Retina (tissue), 1 donor: ENCODE results near the gene RUFY3.
A peak's percentile ranks its signal among the peaks of the same experiment; 100 is the strongest.
"Not testable (repeated sequence)": the region's sequence is repeated elsewhere in the genome, so short reads cannot be mapped to it uniquely, and the experiment has no call there.

Experiments
- DNase-seq: peaks from one replicate; pipeline ENCODE4 v3.0.0-alpha.2; 2016

Gene RUFY3

DNA sequence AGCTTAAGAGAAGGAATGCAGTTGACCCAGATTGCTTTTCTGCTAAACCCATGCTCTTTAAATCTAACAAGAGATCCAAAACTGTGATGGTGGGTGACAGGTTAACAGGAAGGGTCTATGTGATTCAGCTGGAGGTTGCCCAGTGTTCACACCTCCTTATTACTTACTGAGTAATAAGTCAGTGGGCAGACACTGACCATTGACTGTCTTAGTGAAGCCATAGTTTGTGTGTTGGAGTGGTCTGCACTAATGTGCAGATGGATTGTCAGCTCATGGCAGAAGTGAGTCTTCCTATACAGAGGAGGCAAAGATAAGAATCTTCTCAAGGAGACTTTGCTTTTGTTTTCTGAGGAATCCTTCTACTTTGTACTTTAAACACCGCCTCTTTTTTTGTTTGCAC lies 15.2 kb upstream of the RUFY3 start:
- DNase-seq: peak; percentile 32

DNA sequence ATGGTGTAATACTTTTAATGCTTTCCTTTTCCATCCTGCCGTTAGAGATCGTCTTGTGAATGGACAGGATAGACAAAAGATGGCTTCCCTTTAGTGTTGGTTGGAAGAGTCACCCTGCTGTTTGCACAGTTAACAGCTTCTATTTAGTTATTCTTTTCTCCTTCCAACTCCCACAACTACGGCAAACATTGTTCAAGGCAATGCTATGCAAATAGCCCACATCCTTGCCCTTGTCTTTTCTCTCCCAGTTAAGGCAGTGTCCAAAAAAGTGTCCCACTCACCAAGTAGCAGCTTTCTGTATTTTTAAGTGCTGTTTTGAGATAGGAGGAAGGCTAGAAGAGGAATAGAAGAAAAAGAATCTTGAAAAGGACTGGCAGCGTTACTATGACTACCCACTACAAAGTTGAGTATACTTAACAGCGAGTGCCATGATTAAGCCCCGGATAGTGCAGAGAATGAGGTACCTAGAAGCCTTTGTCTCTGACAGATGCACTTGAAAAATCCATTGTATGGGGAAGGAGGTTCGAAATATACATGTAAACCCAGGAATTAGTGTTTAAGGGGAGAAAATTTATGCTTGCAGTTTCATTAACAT lies 12.1 kb upstream of the RUFY3 start:
- no peak for DNase-seq

DNA sequence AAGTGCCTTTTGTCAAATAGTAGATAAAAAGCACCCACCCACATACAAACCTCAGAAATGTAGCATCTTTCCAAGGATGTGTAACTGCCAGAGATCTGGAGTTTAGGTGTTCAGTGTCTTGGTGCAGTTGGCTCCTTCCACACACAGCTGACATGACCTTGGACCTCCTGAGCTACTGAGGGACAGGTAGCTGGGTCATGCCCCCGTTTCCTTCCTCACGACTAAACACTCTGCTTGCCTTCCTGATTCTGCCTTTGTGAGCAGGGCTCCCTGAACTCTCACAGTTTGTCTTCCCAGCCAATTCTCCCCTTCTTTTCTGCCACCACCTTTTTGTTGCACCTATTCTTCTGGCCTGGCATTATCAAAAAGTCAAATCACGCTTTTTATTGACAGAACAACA lies 10.2 kb upstream of the RUFY3 start:
- no peak for DNase-seq

DNA sequence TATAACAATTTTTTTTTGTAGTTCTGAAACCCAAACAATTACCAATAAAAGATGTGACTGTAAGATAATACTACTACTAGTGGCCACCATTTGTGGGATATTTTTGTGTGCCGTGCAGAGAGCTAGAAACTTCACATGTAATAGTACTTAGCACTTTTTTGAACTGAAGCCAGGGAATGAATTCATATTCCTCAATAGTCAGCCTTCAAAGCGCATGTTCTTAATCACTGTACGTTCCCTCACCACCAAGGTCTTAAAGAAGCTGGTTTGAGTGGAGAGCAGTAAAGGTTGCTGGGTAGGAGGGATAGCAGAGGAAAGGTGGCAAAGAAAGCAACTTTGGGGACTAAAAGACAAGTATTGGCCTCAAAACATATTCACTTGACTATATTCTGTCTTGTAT lies 9.6 kb upstream of the RUFY3 start:
- no peak for DNase-seq

DNA sequence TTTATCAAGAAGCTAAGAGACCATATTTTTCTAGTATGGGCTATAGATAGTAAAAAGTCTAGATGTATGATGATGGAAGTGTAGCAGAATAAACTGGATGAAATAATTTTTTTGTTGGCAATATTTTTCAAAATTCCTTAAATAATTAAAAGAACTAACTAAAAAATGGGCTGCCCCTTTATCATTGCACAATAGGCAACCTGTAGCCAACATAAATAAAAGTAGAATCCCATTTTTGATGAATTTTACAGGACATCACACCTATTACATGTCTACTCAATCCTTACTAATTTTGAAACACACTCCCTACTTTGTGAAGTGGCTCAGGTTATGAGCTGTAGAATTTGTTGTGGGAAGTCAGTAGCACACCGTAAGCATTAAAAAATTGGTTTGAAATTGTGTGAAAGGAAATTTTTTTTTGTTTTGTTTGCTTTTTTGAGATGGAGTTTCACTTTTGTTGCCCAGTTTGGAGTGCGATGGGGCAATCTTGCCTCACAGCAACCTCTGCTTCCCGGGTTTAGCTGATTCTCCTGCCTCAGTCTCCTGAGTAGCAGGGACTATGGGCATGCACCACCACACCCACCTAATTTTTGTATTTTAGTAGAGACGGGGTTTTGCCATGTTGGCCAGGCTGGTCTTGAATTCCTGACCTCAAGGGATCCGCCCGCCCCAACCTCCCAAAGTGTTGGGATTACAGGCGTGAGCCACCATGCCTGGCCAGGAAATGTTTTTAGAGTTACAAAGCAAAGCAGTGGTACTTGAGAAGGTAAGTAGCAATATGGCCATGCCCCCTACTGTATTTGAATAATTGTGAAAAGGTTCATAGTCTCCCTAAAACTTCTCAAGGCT lies 8.9 kb upstream of the RUFY3 start:
- DNase-seq: no peak

DNA sequence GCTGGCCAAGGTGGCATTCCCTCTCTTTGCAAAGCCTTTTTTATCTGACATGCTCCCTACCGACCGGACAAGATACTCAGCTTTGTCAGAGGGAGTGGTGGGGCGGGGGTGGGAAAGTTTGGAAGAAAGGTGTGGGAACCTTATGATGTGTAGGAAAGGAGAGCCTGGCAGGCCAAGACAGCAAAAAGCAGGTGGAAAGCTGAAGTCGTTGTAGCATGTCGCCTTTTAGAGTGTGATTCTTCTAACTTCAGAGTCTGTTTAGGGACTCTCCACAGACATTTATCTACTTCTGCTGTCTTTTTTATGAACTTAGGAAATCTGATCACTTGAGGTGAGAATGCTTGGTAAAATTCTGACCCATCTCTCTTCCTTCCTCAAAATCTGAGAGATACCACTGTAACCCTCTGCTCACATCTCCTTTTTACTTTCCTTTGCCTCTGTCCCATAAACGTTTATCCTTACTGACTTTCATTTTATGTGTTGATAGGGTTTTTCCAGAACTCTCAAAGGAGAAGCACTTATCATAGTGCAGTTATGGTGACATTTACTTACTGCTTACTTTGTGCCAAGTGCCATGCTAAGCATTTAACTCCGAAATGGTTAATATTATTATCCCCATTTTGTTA lies 8.2 kb upstream of the RUFY3 start:
- no peak for DNase-seq

DNA sequence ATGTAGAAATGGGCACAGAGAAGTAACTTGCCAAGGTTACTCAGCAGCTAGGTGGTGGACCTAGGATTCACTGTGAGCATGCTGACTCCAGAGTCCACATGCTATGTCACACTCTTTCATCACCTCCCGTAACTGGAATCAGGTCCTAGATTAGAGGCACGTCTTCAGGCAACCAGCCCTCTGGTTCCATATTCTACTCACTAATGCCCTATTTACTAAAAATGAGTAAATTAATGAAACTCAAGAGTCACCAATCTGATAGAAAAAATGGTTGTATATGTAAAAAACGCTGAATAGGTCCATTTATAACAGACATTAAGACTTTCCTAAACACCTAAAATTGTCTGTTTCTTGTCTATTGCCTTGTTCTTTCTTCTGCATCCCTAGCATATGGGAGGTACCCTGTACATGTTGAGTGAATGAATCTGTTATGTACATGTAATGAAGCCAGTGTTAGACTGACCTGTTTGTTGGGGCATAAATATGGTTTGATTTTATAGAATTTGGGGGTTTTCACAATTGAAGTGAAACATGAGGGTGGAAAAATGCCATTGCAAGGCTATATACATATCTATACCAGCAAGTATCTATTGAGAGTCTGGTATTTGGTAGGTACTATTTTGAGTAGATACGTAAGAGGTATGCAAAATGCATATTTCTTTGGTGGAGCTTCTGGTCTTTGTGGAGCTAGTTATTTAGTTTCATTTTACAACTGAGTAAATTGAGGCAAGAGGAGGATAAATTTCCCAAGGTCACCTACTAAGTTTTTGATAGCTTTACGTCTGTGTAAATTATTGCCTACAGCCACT lies 7.5 kb upstream of the RUFY3 start:
- DNase-seq: no peak

DNA sequence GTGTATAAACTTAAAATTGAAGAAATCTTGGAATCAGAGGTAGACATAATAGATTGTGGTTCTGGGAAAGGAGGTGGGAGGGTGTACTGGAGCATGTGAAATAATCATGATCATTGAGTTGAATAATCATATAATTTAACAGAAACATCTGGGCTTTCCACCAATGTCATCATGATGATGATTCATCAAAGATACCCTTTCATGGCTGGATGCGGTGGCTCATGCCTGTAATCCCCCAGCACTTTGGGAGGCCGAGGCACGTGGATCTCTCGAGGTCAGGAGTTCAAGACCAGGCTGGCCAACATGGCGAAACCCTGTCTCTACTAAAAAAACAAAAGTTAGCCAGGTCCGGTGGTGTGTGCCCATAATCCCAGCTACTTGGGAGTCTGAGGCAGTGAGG lies 6.7 kb upstream of the RUFY3 start:
- DNase-seq: no peak

DNA sequence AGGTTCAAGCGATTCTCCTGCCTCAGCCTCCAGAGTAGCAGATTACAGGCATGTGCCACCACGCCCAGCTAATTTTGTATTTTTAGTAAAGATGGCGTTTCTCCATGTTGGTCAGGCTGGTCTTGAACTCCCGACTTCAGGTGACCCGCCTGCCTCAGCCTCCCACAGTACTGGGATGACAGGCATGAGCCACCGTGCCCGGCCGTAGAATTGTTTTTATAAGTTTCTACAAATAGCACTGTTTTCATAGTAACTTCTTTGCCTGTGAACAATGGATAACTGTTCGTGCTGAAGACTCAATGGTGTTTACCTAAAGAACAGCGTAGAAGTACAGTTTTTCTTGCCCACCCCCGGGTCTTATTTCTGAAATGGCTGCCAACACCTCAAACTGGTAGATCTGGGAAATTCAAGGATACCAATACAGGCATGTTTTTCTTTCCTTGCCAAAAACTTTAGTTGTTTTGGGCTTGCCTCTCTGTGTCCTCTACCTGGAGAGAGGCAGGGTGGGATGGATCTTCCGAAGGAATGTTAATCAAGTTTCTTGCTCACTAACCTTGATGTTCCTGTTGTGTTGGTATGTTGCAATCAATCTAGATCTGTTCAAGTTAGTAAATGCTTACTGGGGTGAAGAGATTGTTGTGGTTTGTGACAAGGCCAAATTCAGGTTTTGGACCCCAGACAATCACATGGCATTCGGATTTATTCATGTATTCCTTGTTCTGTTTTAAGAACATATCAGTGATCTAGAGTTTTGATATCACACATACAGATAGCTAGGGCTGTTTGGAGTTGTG lies 2.8 kb upstream of the RUFY3 start:
- DNase-seq: no peak

DNA sequence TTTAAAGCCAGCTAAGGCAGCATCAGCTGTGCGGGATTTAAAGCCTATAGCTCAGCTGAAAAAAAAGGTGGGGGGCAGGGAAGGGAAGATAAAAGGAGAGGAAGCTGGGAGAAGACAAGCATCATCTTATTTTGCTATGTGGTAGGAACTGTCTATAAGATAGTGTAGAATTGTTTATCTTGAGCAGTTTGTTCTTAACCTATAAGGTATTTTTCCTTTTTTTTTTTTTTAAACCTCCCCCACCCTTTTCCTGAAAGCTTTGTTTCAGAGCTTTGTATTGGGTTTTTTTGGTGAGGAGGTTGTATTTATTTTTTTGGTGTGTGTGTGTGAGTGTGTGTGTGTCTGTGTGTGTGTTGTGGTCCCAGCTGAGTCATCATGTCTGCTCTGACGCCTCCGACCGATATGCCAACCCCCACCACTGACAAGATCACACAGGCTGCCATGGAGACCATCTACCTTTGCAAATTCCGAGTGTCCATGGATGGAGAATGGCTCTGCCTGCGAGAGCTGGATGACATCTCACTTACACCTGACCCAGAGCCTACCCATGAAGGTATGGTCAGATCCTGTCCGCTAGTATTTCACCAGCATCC lies 531 bp downstream of the RUFY3 start:
- DNase-seq: peak; percentile 69

DNA sequence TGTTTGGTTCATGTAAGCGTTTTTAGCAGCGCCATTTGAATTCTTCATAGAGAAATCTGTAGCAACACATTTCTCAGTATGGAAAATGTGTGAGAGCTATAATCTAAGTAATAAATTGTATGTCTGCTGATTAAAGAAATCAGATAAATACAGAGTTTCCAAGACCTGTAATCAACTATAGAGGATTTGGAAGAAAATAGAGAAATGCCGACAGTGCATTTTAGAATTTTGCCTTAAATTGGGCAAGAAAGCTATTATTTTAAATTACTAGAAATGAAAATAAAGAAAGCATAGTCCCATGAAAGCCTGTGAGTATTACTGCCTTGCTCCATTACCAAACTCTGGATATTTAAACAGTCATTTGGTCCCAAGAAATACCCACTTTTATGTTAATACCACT lies 2.7 kb downstream of the RUFY3 start:
- DNase-seq: no peak

DNA sequence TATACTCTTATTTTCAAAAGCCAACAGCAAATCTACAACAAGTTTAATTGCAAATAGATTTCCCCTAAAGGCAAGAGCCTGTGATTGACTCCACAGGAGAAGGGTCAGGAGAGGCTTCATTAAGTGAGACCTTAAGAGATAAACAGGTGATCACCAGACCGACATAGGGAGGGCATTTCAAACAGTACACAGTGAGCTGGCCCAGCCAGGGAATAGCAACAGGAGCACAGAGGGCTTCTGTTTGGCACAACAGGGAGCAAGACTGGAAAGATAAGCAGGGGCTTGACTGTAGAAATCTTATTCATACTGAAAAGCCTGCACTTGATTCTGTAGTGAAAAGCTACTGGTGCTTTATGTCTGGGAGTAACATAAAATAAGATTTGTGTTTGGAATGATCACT lies 3.9 kb downstream of the RUFY3 start:
- no peak for DNase-seq

DNA sequence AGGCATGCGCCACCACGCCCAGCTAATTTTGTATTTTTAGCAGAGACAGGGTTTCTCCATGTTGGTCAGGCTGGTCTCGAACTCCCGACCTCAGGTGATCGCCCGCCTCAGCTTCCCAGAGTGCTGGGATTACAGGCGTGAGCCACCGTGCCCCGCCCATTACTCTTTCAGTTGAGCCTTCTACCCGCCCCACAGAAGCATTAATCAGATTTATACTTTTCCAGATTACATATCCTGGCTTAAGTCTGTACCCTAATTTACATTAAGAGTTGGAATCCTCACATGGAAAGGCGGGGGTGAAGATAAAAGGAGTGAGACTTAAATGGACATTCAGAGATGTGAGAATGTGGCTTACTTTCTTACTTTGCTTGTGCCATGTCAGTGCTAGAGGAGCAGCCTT lies 4.8 kb downstream of the RUFY3 start:
- DNase-seq: not testable (repeated sequence)

DNA sequence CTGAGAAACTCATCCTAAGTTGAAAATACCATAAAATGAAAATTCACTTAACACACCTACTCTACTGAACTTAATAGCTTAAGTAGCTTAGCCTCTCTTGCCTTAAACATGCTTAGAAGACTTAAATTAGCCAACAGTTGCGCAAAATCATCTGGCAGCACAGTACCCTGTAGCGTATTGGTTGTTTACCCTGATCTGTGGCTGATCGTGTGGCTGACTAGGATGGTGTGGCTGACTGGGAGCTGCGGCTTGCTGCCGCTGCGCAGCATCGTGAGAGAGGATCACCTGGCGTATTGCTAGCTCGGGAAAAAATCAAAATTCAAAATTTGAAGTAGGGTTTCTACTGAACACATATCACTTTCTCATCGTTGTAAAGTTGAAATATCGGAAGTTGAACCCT lies 6.3 kb downstream of the RUFY3 start:
- no peak for DNase-seq

DNA sequence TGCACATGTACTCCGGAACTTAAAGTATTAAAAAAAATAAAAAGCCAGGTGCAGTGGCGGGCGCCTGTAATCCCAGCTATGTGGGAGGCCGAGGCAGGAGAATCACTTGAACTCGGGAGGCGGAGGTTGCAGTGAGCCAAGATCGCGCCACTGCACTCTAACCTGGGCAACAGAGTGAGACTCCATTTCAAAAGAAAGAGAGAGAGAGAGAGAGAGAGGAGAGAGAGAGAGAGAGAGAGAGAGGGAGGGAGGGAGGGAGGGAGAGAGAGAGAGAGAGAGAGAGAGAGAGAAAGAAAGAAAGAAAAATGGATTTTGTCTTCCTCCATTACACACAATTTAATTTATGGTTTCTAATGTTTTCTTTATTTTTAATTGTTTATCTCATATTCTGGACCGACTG lies 11.1 kb downstream of the RUFY3 start:
- DNase-seq: not testable (repeated sequence)

DNA sequence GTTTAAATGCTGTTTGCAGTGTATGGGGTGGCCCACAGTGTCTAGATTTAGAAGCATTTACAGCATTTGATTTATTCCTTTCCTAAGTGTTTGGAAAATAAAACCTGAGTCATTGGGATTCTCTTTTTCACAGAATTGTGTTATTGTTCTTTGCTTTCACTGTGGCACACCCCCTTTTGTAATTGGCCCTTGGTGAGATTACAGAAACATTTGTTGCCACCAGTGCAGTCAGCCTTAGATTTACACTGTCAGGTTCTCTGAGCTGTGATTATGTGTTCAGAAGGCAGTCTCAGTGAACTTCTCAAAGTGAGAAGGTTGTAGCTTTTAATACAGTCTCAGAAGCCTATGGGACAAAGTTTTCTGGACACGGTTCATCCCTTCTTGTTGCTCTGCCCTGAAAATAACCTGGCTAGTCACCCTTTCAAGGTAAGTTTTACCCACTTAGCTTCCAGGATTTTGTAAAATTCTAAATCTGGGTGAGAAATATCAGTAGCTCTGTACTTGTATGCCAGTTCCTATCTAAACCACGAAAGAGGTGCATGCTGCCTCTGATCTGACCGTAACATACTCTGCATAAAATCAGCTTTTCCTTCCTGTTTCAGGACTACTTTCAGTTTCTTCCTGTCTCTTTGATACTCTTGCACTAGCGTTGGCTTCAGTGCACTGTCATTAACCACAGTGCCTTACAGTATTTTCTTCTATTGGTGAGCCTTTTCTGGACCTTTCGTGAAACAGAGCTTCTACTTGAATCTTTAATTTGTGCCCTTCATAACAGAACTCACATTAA lies 12.6 kb downstream of the RUFY3 start:
- no peak for DNase-seq

DNA sequence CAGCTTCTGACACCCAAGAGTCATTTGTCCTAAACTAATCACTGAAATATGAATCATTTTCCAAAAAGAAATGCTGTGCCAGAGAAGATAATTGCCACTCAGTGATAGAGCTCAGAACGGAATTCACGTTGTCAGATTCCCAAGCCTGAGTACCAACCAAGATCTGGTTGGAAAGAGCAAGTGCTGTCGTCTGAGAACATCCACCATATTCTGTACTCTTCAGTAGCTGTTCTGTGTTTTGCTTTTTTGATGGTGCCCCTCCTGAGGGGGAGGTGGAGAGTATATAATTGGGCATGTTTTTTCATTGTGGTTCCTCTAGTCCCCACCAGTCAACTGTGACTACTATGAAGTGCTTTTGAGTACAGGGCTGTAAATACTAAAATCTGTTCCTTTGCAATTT lies 13.2 kb downstream of the RUFY3 start:
- DNase-seq: no peak

DNA sequence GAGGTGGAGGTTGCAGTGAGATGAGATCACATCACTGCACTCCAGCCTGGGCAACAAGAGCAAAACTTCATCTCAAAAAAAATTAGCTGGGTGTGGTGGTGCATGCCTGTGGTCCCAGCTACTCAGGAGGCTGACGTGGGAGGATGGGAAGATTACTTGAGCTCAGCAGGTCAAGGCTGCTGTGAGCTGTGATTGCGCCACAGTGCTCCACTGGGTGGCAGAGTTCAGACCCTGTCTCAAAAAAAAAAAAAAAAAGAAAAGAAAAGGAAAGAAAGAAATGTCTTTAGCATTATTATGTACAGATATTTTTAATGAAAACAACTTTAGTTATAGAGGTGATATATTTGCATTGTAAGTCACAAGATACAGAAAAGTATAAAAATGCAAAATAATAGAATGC lies 14.2 kb downstream of the RUFY3 start:
- not testable (repeated sequence) for DNase-seq

DNA sequence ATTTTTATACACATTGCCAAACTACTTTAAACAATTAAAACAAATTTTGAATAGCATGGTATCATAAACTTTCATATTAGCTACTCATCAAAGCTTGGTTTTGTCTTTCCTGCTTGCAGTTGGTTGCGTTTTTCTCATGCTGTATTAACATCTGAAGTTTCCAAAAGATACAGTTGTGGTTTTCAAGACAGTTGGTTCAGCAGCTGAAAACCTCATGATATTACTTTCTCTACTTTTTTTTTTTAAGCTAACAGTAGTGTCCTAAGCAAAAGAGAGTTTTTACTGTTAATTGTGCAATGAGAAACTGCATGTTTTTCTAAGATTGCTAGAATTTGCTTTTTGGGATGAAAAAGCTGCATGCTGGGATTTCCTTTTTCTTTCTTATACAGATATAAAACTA lies 15.2 kb downstream of the RUFY3 start:
- DNase-seq: no peak

DNA sequence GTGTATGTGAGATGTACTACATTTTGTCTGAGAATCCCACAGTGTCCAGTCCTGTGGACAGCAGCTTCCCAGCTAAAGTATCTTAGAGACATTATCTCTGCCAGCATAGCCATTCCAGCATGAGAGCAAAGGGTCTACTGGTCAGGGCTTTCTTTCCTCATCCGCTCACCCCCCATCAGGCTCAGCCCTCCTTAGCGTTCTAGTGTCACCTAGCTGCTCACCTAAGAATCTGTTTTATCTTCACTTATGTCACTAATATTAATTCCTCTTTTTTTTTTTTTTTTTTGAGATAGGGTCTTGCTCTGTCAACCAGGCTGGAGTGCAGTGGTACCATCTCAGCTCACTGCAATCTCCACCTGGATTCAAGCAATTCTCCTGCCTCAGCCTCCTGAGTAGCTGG lies 15.6 kb downstream of the RUFY3 start:
- DNase-seq: no peak
